GM19467 (cell line): ENCODE results near the gene AKTIP.
A peak's percentile ranks its signal among the peaks of the same experiment; 100 is the strongest.
"Not testable (repeated sequence)": the region's sequence is repeated elsewhere in the genome, so short reads cannot be mapped to it uniquely, and the experiment has no call there.

Experiments
- ATAC-seq: cut with Tn5 transposase; IDR thresholded peaks from one replicate; pipeline ENCODE4 v1.9.1; 2021; ENCODE audit warnings: mild to moderate bottlenecking, moderate library complexity; ENCODE audit not compliant: unreplicated experiment

AKTIP gene

GRCh38 chr16:53517851-53518250 lies 14.8 kb upstream of the AKTIP start:
- no peak for ATAC-seq

GRCh38 chr16:53515811-53516210 lies 12.8 kb upstream of the AKTIP start:
- no peak for ATAC-seq

- no peak for ATAC-seq
Measured at GRCh38 chr16:53515259-53515658, 12.2 kb upstream of the AKTIP start.

GRCh38 chr16:53512795-53513194 lies 9.8 kb upstream of the AKTIP start:
- not testable (repeated sequence) for ATAC-seq

- ATAC-seq = no peak
Measured at GRCh38 chr16:53511403-53512280, 8.6 kb upstream of the AKTIP start.

- no peak for ATAC-seq
Measured at GRCh38 chr16:53511084-53511402, 8.0 kb upstream of the AKTIP start.

- ATAC-seq = no peak
Measured at GRCh38 chr16:53510704-53511070, 7.7 kb upstream of the AKTIP start.

GRCh38 chr16:53509906-53510703 lies 7.1 kb upstream of the AKTIP start:
- peak; percentile 53 for ATAC-seq

- no peak for ATAC-seq
Measured at GRCh38 chr16:53507464-53508179, 4.6 kb upstream of the AKTIP start.

GRCh38 chr16:53506254-53506653 lies 3.2 kb upstream of the AKTIP start:
- ATAC-seq = no peak

GRCh38 chr16:53504665-53505064 lies 1.7 kb upstream of the AKTIP start:
- ATAC-seq = no peak

GRCh38 chr16:53503991-53504663 lies 1.1 kb upstream of the AKTIP start:
- ATAC-seq = no peak

GRCh38 chr16:53503270-53503923 lies 388 bp upstream of the AKTIP start:
- peak; percentile 97 for ATAC-seq

- no peak for ATAC-seq
Measured at GRCh38 chr16:53501216-53501859, 1.7 kb downstream of the AKTIP start.

- ATAC-seq = no peak
Measured at GRCh38 chr16:53498984-53499383, 4.0 kb downstream of the AKTIP start.

- ATAC-seq = no peak
Measured at GRCh38 chr16:53495325-53495724, 7.7 kb downstream of the AKTIP start.

- no peak for ATAC-seq
Measured at GRCh38 chr16:53494636-53495035, 8.4 kb downstream of the AKTIP start.

- no peak for ATAC-seq
Measured at GRCh38 chr16:53492503-53492902, 10.5 kb downstream of the AKTIP start.

- ATAC-seq = no peak
Measured at GRCh38 chr16:53489755-53490154, 13.3 kb downstream of the AKTIP start.

GRCh38 chr16:53486230-53486629 lies 16.8 kb downstream of the AKTIP start:
- ATAC-seq = no peak
